ENCODE results near the gene FOXE3. TPM values are rescaled to one million over a fixed set of nuclear protein-coding genes. Genes with fewer than 3 reads are reported as not detected.

Gene FOXE3
- total and polyA plus RNA-seq, 9 of the 15 experiments (the other 6 are each of a cell fraction or from before 2014, with no cell fraction given) = not detected

GRCh38 chr1:47388030-47388890 is 27.8 kb upstream of the FOXE3 start:
- no peaks in the 10 kb centered on the region; a peak in 2 of 5 replicates for H3K4me1 ChIP-seq (replicated peaks in 1 of 2; ENCODE audit: control insufficient read depth in 2 of 2, insufficient read depth in 2 of 2, low read length in 2 of 2)

More at GRCh38 chr1:47388030-47388890, 27.8 kb upstream of the FOXE3 start:
- Histone ChIP-seq H2AFZ (ENCODE audit: low read depth, low read length) (no peak overlapping the region), H3K4me3 (no peak overlapping the region), H3K27me3 (ENCODE audit: control insufficient read depth in 2 of 2, insufficient read depth in 2 of 2, low read length in 2 of 2) (peaks cover 3 to 5% of the 10 kb centered on the region in 2 experiments; a peak in 2 of 5 replicates), H3K9me1 (ENCODE audit: control insufficient read depth, insufficient read depth, low read length) (no peaks in the 10 kb centered on the region), H4K20me1 (replicated peaks; ENCODE audit: control insufficient read depth, insufficient read depth, low read length) (peaks cover 6% of the 10 kb centered on the region), H3K4me2 (ENCODE audit: insufficient read depth, low read length) (no peak overlapping the region), H3K79me2 (ENCODE audit: control insufficient read depth, insufficient read depth, low read length) (no peaks in the 10 kb centered on the region), H3K9me3 (replicated peaks; ENCODE audit: control insufficient read depth, insufficient read depth, low read depth, low read length) (no peaks in the 10 kb centered on the region), H3K9ac (ENCODE audit: insufficient read depth in 1 of 2, low read depth in 2 of 2, low read length in 2 of 2) (no peak overlapping the region), H3K36me3 (ENCODE audit: control insufficient read depth, insufficient read depth, low read length) (peaks cover 5% of the 10 kb centered on the region; the same call in 1 of the 3 replicates), H3K27ac (ENCODE audit: extremely low read depth, low read depth, low read length) (no peak overlapping the region)
- intact Hi-C loops (cut with micrococcal nuclease) (loop anchor here (1.0 to 5.0 kb wide), 5 partner anchors 36 to 338 kb away; no protein-coding TSS in a partner anchor), in situ Hi-C loops (cut with MboI) (no loop called here)
- no TSS peak for BruUV-seq (replicated peaks)
- peak; percentile 14 for ATAC-seq
- DNase-seq (ENCODE audit: extremely low read depth in 1 of 4, low spot score in 3 of 4) = no peak
- TF ChIP-seq ZNF263 (CRISPR knock-in tag; IDR thresholded peaks at IDR 0.05; ENCODE audit: borderline replicate concordance) (0 out of 2 replicates have a peak, but pooled peaks have one; percentile 17), MXD1 (CRISPR knock-in tag; IDR thresholded peaks at IDR 0.05; ENCODE audit: borderline replicate concordance, poor library complexity, severe bottlenecking) (no peak), NFATC3 (IDR thresholded peaks at IDR 0.05) (no peak), POLR2A (conservative IDR thresholded peaks at IDR 0.05) (peak; percentile 39; the same call in 1 of the 2 replicates), FOXK2 (conservative IDR thresholded peaks at IDR 0.05 in 1 of 2, IDR thresholded peaks at IDR 0.05 in 1 of 2; ENCODE audit: low read depth in 2 of 2) (0 out of 4 replicates have a peak, but pooled peaks of 1 of the 2 experiments have one; percentile 18), POLR2H (tag; IDR thresholded peaks at IDR 0.05; ENCODE audit: low read depth) (no peak), POLR2B (IDR thresholded peaks at IDR 0.05; ENCODE audit: low read depth, partially characterized antibody) (peak; percentile 30), E2F1 (CRISPR knock-in tag; IDR thresholded peaks at IDR 0.05) (peak; percentile 51; the same call in 1 of the 2 replicates)
- ChIA-PET POLR2A (interaction anchor here (0.6 to 1.8 kb wide), 10 partner anchors 9 to 374 kb away, joined by 3 to 6 read pairs (median 3); partner anchors contain the start of genes PDZK1IP1 and STIL), CTCF (ENCODE audit: low intra/inter-chr PET ratio) (interaction anchor here (0.5 to 1.8 kb wide), 5 partner anchors 36 to 338 kb away, joined by 3 to 7 read pairs (median 6); no protein-coding TSS in a partner anchor)
- WGBS (ENCODE audit: insufficient coverage, low coverage, missing lambda C conversion rate) = 20% methylated on average over 10 of the region's 10 CpGs
- no peak for FAIRE-seq

Data from K562 (cell line).